GM21381 (cell line): ENCODE measurements around the gene ZNF214.
"Not testable (repeated sequence)": the region's sequence is repeated elsewhere in the genome, so short reads cannot be mapped to it uniquely, and the experiment has no call there.

ENCODE experiments used
- ATAC-seq: cut with Tn5 transposase; IDR thresholded peaks from one replicate; pipeline ENCODE4 v1.9.1; 2021; ENCODE audit warnings: mild to moderate bottlenecking, moderate library complexity; ENCODE audit not compliant: unreplicated experiment

The ZNF214 gene

GRCh38 chr11:6991227-6991626 is 28.9 kb downstream of the ZNF214 start:
- ATAC-seq: no peak

GRCh38 chr11:6988506-6988905 is 31.6 kb downstream of the ZNF214 start:
- no peak for ATAC-seq

GRCh38 chr11:6986487-6986886 is 33.7 kb downstream of the ZNF214 start:
- ATAC-seq: no peak

- no peak for ATAC-seq
Measured at GRCh38 chr11:6979365-6979764, 40.8 kb downstream of the ZNF214 start.

- ATAC-seq: not testable (repeated sequence)
Measured at GRCh38 chr11:6969854-6970253, 50.3 kb downstream of the ZNF214 start.

GRCh38 chr11:6968816-6969215 is 51.3 kb downstream of the ZNF214 start:
- no peak for ATAC-seq

GRCh38 chr11:6962673-6963072 is 57.5 kb downstream of the ZNF214 start:
- ATAC-seq: no peak

GRCh38 chr11:6962141-6962540 is 58.0 kb downstream of the ZNF214 start:
- ATAC-seq: no peak

GRCh38 chr11:6954248-6954647 is 65.9 kb downstream of the ZNF214 start:
- ATAC-seq: not testable (repeated sequence)
